WI38 (cell line): ENCODE measurements around the gene NMNAT2.

Source experiments
- H3K4me3 ChIP-seq: 2 replicates; pipeline ENCODE4 v1.5.1; 2011; ENCODE audit warnings: low read depth, mild to moderate bottlenecking, control low read depth, low read length
- TF ChIP-seq, protein P1 (sequence below): IDR thresholded peaks from 2 replicates; pipeline ENCODE4 v1.5.1; 2012; ENCODE audit warnings: low read depth, mild to moderate bottlenecking, control low read depth, low read length

NMNAT2 gene

DNA sequence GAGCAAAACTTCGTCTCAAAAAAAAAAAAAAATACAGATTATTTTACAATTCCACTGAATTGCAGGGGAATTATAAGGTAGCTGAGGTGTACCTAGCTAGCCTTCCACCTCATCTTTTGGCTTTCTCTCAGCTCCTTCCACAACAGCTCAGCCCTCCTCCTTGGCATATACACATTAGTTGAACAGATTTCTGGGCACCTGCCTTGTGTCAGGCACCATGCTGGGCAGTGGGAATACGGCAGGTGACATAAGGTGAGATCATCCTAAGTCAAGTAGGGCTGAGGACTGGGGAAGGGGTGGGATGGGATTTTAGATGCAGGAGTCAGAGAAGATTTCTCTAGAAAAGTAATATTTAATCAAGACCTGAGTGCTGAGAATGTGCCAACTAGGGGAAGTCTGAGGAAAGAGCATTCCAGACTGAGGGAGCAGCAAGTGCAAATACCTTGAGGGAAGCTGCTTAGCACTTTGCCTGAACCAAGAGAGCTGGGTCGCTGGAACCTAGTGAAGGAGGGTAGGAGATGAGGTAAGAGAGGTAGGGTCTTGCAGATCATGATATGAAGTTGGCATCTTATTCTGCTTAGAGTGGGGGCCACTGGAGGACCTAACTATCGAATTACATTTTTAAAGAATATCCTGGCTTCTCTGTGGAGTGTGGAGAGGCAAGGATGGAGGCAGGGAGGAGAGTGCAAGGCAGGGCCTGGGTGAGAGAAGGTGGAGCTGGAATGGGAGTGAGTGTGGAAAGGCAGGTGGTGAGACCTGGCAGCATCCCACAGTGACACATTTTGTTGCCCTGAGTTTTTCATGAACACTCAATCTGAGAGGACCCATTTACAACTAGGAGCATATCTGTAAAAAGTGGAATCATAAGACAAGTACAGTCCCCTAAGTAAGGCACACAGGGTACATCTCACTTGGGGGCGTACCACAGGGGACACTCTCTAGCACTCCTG is 203.9 kb downstream of the NMNAT2 start:
- TF ChIP-seq, protein P1, sequence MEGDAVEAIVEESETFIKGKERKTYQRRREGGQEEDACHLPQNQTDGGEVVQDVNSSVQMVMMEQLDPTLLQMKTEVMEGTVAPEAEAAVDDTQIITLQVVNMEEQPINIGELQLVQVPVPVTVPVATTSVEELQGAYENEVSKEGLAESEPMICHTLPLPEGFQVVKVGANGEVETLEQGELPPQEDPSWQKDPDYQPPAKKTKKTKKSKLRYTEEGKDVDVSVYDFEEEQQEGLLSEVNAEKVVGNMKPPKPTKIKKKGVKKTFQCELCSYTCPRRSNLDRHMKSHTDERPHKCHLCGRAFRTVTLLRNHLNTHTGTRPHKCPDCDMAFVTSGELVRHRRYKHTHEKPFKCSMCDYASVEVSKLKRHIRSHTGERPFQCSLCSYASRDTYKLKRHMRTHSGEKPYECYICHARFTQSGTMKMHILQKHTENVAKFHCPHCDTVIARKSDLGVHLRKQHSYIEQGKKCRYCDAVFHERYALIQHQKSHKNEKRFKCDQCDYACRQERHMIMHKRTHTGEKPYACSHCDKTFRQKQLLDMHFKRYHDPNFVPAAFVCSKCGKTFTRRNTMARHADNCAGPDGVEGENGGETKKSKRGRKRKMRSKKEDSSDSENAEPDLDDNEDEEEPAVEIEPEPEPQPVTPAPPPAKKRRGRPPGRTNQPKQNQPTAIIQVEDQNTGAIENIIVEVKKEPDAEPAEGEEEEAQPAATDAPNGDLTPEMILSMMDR = no peak
- no peak overlapping the region for H3K4me3 ChIP-seq

DNA sequence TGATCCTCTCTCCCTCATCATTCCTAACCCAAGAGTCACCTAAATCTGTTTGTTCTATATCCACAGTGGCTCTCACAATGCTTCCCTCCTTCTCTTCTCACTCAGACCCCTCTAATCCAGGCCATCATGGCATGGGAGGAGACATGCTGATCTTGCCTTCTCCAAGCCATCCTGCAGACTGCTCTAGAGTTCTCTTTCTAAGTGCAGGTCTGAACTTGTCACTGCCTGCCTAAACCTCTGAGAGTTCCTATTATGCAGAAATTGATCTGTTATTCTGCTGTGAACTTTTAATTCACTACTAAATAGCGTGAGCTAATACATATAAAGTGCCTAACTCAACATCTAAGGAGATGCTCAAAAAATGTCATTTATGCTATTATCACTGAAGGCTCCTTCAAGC is 205.3 kb downstream of the NMNAT2 start:
- H3K4me3 ChIP-seq = no peak overlapping the region
- TF ChIP-seq, protein P1 = no peak

DNA sequence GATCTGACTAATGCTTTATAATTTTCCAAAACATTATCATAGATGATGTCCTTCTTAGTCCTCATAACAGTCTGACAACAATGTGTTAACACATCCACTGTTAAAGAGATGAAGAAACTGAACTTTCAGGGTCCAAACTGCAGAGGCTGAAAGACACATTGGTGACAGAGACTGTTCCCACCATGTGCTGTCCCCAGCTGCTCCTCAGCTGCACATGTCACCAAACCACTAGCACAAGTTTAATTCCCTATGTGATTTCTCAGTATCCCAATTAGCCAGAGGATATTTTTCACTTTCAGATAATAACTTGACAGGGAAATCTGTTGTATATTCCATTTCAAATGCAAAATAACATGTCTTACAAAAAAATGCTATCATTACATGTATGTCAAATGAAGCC is 207.5 kb downstream of the NMNAT2 start:
- TF ChIP-seq, protein P1 = no peak
- no peak overlapping the region for H3K4me3 ChIP-seq

DNA sequence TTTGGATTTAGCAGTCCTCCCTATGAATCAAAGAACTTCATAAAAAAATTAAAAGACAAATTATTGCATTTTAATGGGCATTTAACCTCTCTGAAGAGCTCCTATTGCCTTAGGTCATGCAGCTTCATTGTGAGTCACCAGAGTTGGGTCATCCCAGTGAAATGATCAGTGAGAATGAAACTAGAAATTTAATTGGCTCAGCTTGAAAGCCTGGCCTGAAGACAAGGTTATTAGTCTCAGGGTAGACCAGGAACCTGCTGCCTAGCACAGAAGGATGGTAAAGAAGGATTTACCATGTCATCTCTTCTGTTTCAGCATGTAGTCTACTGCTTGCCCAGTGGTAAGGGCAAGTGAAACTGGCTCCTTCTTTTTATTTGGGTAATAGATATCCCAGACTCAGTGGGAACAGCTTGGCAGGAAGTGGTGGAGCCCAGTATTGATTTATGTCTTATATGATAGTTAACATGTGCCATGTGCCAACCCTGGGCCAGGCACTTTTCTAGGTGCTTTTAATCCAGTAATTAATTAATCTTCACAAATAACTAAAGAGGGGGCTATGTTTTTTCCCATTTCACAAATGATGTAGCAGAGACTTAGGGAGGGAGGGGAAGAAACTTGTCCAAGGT is 208.5 kb downstream of the NMNAT2 start:
- TF ChIP-seq, protein P1 = no peak
- H3K4me3 ChIP-seq = no peak overlapping the region

DNA sequence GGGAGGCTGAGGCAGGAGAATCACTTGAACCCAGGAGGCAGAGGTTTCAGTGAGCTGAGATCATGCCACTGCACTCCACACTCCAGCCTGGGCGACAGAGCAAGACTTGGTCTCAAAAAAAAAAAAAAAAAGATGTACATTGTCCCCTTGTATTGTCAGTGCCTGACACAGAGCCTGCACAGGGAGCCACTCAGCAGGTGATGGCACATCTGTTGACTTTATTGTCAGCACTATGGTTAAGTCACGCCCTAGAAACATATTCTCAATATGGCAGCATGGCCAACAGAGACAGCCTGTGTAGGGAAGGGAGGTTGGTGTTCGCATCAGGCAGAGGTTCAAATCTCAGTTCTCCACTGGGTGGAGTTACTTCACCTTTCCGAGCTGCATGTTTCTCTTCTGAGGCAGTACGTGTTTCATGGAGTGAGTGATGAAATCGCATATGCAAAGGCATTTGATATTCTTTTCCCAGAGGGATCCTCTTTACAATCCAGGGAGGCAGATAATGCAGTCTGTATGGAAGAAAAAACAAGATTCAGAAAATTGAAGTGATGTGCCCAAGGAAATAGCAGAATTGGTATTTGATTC is 211.6 kb downstream of the NMNAT2 start:
- H3K4me3 ChIP-seq = no peak overlapping the region
- TF ChIP-seq, protein P1 = no peak

DNA sequence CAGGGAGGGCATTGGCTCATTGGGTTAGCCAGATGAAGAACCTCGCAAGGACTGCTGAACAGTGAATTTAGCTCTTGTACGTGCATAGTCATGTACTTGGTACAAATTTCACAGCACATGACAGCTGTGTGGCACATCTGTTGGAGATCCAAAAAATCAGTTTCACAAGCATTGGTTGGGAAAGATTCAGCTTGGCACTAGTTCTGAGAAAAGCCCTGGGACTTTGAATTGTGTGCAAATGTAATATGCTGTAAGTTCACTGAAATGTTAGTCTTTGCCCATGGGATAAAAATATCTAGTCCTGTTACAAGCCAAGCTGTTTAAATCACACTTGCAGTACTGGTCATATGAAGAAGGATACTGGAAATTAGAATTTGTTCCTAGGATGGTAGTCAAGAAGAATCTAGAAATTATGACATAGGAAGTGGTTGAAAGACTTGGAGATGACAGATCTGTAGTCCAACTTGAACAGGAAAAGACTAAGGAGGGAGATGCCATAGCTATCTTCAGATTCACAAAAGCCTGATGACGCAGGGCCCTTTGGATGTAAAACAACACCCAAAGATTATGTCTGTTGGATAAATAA is 212.9 kb downstream of the NMNAT2 start:
- H3K4me3 ChIP-seq = no peak overlapping the region
- TF ChIP-seq, protein P1 = no peak
